HG02798 (cell line): ENCODE measurements around the gene CMIP.

Source experiments
- ATAC-seq: cut with Tn5 transposase; IDR thresholded peaks from one replicate; pipeline ENCODE4 v1.9.1; 2021; ENCODE audit warnings: mild to moderate bottlenecking; ENCODE audit not compliant: unreplicated experiment, poor library complexity

Gene CMIP

GRCh38 chr16:81703177-81704155 lies 258.9 kb downstream of the CMIP start:
- ATAC-seq = no peak

- no peak for ATAC-seq
Observed at GRCh38 chr16:81705261-81705660, 260.7 kb downstream of the CMIP start.

- no peak for ATAC-seq
Observed at GRCh38 chr16:81706327-81707295, 262.0 kb downstream of the CMIP start.

- no peak for ATAC-seq
Observed at GRCh38 chr16:81707411-81708265, 263.0 kb downstream of the CMIP start.

GRCh38 chr16:81708266-81709015 lies 263.8 kb downstream of the CMIP start:
- no peak for ATAC-seq

- no peak for ATAC-seq
Observed at GRCh38 chr16:81709016-81709900, 264.6 kb downstream of the CMIP start.

GRCh38 chr16:81710044-81710443 lies 265.4 kb downstream of the CMIP start:
- ATAC-seq = no peak

GRCh38 chr16:81710596-81710995 lies 266.0 kb downstream of the CMIP start:
- ATAC-seq = no peak

- ATAC-seq = no peak
Observed at GRCh38 chr16:81711657-81712319, 267.2 kb downstream of the CMIP start.

GRCh38 chr16:81712681-81713080 lies 268.1 kb downstream of the CMIP start:
- no peak for ATAC-seq

- no peak for ATAC-seq
Observed at GRCh38 chr16:81713295-81713772, 268.7 kb downstream of the CMIP start.

- no peak for ATAC-seq
Observed at GRCh38 chr16:81713796-81714195, 269.2 kb downstream of the CMIP start.

GRCh38 chr16:81714583-81714982 lies 270.0 kb downstream of the CMIP start:
- ATAC-seq = no peak

- ATAC-seq = peak; percentile 70
Observed at GRCh38 chr16:81715358-81716196, 271.0 kb downstream of the CMIP start.

GRCh38 chr16:81716478-81717225 lies 272.0 kb downstream of the CMIP start:
- ATAC-seq = peak; percentile 55

- ATAC-seq = no peak
Observed at GRCh38 chr16:81717662-81718189, 273.1 kb downstream of the CMIP start.
